ENCODE results near the gene SLC25A15.

SLC25A15 gene

DNA sequence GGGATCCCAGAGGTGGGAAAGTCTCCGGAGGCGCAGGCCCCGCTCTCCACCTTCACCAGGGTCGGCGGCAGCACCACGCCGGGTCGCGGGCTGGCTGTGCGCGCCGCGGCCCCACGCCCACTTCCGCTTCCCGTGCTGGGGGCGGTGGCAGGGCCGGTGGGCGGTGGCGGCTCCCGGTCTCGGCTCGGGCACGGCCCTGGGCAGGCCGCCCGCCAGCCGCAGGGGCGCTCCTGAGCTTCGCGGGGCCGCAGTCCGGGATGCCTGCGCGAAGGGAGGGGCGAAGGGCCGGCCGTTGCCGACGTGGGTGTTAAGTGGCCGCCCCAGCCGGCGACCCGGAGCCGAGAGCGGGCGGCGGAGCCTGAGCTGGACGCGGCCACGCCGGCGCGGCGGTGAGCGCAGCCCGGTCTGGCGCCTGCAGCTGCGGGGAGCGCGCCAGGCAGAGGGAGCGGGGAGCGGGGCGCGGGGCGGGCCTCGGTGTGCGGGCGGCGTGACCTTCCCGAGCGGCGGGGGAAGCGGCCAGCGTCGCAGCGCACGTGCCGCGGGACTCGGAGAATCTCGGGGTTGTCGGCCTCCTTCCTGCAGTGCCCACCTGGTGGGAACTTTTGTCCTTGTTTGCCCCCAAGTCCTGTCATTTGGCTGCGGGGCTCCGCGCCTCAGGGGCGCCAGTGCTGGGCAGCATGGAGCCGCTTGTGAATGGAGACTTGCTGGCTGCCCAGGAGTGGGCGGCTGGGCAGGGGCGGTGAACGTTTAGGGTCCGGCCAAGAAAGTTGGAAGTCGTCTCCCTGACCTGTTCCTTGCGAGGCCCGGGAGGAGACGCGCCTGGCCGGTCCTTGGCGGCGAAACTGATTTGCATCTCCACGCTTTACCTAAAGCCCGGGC, at the start of gene SLC25A15:
SLC25A15 (plus strand) TSS at position 337 of the 879 bp plus-strand sequence. CDS start 3,616 bp downstream, outside the sequence.
- peak within 1 kb of the TSS; percentile 81 for H3K4me3 ChIP-seq
- no peaks in the 10 kb centered on the region for H4K20me1 ChIP-seq
- H3K4me1 ChIP-seq, result peaks cover 49% of the 10 kb centered on the region
- peaks cover 14% of the 10 kb centered on the region for H3K36me3 ChIP-seq
- H3K27me3 ChIP-seq, result no peaks in the 10 kb centered on the region
- peak within 1 kb of the TSS; percentile 84 for H3K9ac ChIP-seq
- no peak for TF ChIP-seq Cebpa-rat (IDR thresholded peaks at IDR 0.05)
- peak within 1 kb of the TSS; percentile 96 for H3K4me2 ChIP-seq
- H3K9me3 ChIP-seq, result no peaks in the 10 kb centered on the region
- peak within 1 kb of the TSS; percentile 88 for H3K27ac ChIP-seq

DNA sequence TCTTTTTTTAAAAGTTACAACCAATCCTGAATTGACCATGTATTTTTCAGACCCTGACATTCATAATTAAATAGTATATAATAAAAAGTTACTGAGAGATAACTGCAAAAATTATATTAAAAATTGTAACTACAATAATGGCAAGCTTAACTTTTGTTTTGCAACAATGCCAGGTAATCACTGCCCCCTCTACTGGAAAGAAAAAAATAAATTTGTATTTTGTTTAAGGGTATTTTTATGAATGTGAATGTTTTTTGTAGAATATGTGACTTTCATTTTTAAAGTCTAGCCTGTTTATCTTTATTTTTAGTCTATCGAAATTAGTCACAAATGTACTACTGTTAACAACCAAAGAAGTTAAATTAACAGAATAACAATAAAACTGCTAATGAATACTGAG, 40.1 kb upstream of the SLC25A15 start:
- no peak overlapping the region for H3K4me3 ChIP-seq
- no peak overlapping the region for H3K27ac ChIP-seq
- TF ChIP-seq Cebpa-rat (IDR thresholded peaks at IDR 0.05), result no peak

DNA sequence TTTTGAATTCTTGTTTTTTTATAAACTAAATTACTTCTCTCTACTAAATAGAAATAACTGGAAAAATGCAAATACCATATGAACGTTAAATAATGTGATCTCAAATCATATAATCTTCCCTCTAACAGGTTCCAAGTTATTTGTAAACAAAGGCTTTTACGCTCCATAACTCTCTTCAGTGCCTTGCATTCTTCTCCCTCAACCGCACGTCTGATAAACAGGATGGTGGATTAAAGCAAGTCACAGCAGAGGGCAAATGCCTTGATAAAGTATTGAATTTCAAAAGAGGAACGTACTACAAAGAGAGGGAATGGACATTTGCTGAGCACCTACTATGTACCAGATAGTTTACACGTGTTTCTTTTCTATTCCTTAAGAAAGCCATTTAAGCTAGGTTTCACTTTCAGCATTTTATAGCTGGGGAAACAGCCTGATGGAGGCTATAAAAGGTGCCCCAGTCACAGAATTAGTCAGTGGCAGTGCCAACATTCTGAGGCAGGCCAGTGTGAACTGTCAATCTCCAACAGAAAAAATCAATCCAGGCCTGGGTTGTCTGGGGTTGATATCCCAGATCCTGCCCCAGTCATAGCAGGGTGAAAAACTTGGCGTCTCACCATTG, 34.2 kb upstream of the SLC25A15 start:
- H3K36me3 ChIP-seq, result peaks cover 78% of the 10 kb centered on the region
- no peak overlapping the region for H3K27ac ChIP-seq
- no peaks in the 10 kb centered on the region for H3K4me1 ChIP-seq
- no peaks in the 10 kb centered on the region for H4K20me1 ChIP-seq
- no peaks in the 10 kb centered on the region for H3K27me3 ChIP-seq
- TF ChIP-seq Cebpa-rat (IDR thresholded peaks at IDR 0.05), result no peak
- H3K4me3 ChIP-seq, result no peak overlapping the region
- no peak overlapping the region for H3K9ac ChIP-seq
- H3K4me2 ChIP-seq, result no peak overlapping the region
- H3K9me3 ChIP-seq, result no peaks in the 10 kb centered on the region

More for the DNA sequence above, 40.1 kb upstream of the SLC25A15 start:
- Histone ChIP-seq H3K27me3 (no peaks in the 10 kb centered on the region), H3K4me1 (no peaks in the 10 kb centered on the region), H3K4me2 (no peak overlapping the region), H3K9me3 (no peaks in the 10 kb centered on the region), H3K36me3 (peaks cover 78% of the 10 kb centered on the region), H3K9ac (no peak overlapping the region), H4K20me1 (no peaks in the 10 kb centered on the region)

DNA sequence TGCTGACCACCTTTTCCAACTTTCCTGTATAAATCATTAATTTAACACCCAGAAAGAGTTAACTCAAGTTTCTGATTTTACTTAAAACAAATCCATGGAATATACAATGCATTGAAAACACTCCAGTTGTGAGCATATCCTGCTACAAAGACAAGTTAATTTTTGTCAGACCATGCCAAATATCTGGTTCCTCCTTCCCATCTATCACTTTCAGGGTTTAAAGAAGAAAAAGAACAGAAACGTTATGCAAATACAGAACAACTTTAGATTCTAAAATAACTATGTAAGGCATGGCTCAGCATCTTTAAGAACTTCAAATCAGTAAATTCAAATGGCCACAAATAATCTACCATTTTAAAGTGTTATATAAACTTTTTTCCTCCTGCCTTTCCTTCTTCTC, 33.4 kb upstream of the SLC25A15 start:
- Histone ChIP-seq H3K27ac (no peak overlapping the region), H3K36me3 (peaks cover 82% of the 10 kb centered on the region), H3K27me3 (no peaks in the 10 kb centered on the region), H3K4me3 (no peak overlapping the region), H3K4me1 (no peaks in the 10 kb centered on the region), H3K9ac (no peak overlapping the region), H3K9me3 (no peaks in the 10 kb centered on the region), H4K20me1 (no peaks in the 10 kb centered on the region), H3K4me2 (no peak overlapping the region)
- TF ChIP-seq Cebpa-rat (IDR thresholded peaks at IDR 0.05), result no peak

DNA sequence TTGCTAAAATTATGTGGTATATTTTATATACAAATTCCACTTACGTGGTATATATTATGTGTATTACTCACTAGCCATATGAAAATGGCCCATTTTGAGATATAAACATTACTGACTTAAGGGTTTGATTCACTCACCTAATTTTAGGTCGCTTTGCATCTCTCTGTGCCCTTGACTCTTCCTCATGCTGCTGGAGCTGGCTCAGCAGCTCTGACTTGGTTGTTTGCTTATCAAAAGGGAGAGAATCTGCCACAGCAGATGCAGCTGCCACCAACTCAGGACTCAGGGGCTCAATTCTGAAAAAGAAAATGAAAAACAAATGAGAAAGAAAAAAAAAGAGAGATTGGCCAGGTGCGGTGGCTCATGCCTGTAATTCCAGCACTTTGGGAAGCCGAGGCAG, 30.6 kb upstream of the SLC25A15 start:
- no peak for TF ChIP-seq Cebpa-rat (IDR thresholded peaks at IDR 0.05)

DNA sequence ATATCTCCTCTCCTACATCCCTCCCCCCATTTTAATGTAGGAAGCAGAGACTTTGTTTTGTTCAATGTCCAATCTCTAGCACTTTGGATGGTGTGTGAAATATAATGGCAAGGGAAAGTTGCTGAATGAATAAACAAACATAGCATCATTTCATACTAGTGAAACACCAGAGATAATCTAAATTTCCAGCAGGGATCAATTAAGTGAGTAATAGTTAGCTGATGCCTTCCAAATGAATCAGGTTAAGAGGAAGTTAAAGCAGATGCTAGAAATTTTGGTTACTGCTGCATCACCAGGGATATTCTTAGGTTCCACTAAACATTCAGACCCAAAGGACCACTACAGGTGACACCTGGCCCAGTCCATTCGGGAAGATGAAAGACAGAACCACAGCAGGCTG, 26.6 kb upstream of the SLC25A15 start:
- Histone ChIP-seq H3K9me3 (no peaks in the 10 kb centered on the region), H4K20me1 (peaks cover 24% of the 10 kb centered on the region; the same call in 1 of the 2 replicates), H3K4me2 (no peak overlapping the region), H3K4me3 (no peak overlapping the region), H3K27me3 (no peaks in the 10 kb centered on the region), H3K9ac (no peak overlapping the region), H3K36me3 (peaks cover 73% of the 10 kb centered on the region), H3K27ac (no peak overlapping the region), H3K4me1 (no peaks in the 10 kb centered on the region)
- no peak for TF ChIP-seq Cebpa-rat (IDR thresholded peaks at IDR 0.05)

More for the DNA sequence above, 30.6 kb upstream of the SLC25A15 start:
- H3K9ac ChIP-seq, result no peak overlapping the region
- H3K9me3 ChIP-seq, result no peaks in the 10 kb centered on the region
- H3K4me1 ChIP-seq, result no peaks in the 10 kb centered on the region
- H3K27ac ChIP-seq, result no peak overlapping the region
- peaks cover 23% of the 10 kb centered on the region; the same call in 1 of the 2 replicates for H4K20me1 ChIP-seq
- no peak overlapping the region for H3K4me2 ChIP-seq
- H3K27me3 ChIP-seq, result no peaks in the 10 kb centered on the region
- H3K4me3 ChIP-seq, result no peak overlapping the region
- H3K36me3 ChIP-seq, result peaks cover 75% of the 10 kb centered on the region

DNA sequence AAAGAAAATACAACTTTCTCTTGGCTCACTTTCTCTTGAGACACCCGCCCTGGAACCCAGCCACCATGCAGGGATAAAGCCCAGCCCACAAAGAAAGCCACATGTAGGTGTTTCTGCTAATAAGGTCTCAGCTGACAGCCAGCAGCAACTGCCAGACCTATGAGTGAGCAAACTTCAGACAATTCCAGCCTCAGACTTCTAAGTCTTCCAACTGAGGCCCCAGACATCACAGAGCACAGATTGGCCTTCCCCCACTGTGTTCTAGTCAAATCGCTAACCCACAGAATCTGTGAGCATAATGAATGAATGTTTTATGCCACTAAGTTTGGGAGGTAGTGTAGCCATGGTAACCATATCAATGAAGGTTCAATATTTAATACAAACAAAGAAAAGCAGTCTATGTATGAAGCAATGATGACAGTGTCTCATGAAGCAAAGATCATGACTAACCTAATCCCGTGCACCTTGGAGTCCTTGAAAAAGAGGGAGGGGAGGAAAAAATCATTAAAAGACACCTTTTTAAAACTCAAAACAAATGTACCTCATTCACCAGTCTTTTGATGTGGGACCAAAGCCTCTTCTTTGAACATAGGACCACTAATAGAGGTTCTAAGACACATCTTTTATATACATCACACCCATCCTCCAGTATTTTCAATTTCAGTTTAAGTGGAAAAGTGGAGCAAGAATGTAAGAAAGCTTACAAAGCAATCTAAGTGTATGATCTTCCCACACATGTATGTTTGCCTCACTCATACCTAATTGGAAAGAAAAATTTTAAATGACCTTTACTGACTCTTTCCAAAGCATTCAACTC, 24.6 kb upstream of the SLC25A15 start:
- H3K9ac ChIP-seq, result no peak overlapping the region
- H3K4me2 ChIP-seq, result no peak overlapping the region
- no peak for TF ChIP-seq Cebpa-rat (IDR thresholded peaks at IDR 0.05)
- peaks cover 24% of the 10 kb centered on the region; the same call in 1 of the 2 replicates for H4K20me1 ChIP-seq
- no peak overlapping the region for H3K27ac ChIP-seq
- H3K27me3 ChIP-seq, result no peaks in the 10 kb centered on the region
- no peaks in the 10 kb centered on the region for H3K9me3 ChIP-seq
- peaks cover 60% of the 10 kb centered on the region for H3K36me3 ChIP-seq
- H3K4me3 ChIP-seq, result no peak overlapping the region
- peaks cover 4% of the 10 kb centered on the region for H3K4me1 ChIP-seq

DNA sequence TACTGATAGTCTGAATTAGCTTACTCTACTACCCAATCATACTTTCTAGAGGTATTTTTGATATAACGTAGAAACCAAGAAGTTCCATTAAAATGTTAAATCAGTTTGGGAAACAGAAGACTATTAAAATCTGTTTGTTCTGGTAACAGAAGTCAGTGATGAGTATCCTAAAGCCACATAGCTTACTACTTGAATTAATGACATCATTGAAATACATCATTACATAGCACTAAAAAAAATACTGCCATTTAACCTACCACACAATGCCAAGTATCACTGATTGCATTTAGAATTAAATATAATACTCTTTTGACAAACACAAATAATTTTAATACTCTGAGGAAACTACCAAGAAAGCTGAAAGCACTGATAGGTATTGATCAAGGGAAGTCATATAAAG, 23.8 kb upstream of the SLC25A15 start:
- peaks cover 52% of the 10 kb centered on the region for H3K36me3 ChIP-seq
- no peak overlapping the region for H3K4me3 ChIP-seq
- peaks cover 24% of the 10 kb centered on the region; the same call in 1 of the 2 replicates for H4K20me1 ChIP-seq
- H3K9ac ChIP-seq, result no peak overlapping the region
- no peak overlapping the region for H3K27ac ChIP-seq
- TF ChIP-seq Cebpa-rat (IDR thresholded peaks at IDR 0.05), result no peak
- no peak overlapping the region for H3K4me2 ChIP-seq
- peaks cover 11% of the 10 kb centered on the region for H3K4me1 ChIP-seq
- no peaks in the 10 kb centered on the region for H3K27me3 ChIP-seq
- H3K9me3 ChIP-seq, result no peaks in the 10 kb centered on the region

DNA sequence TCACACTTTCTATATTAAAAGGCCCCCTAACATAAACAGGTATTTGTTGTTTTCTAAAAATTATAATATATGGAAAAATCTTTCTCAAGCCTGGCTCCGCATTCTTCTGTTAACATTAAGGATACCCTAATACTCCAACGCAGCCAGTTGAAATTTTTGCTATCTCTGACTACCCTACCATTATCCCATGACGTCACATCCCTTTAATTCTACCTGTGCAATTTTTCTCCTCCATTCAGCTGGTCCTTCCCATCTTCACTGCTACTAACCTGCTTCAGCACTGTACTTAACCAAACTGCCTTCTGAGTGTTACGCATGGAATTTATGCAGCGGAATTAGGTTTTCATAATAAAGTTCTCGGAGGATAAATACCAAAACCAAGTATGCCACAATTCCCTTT, 19.4 kb upstream of the SLC25A15 start:
- peak overlapping the region; percentile 97 for H3K4me2 ChIP-seq
- H3K9ac ChIP-seq, result peak overlapping the region; percentile 96
- no peaks in the 10 kb centered on the region for H3K9me3 ChIP-seq
- H3K27me3 ChIP-seq, result no peaks in the 10 kb centered on the region
- peak overlapping the region; percentile 94 for H3K4me3 ChIP-seq
- no peak overlapping the region for H3K27ac ChIP-seq
- no peak for TF ChIP-seq Cebpa-rat (IDR thresholded peaks at IDR 0.05)
- H3K36me3 ChIP-seq, result peaks cover 18% of the 10 kb centered on the region
- H4K20me1 ChIP-seq, result no peaks in the 10 kb centered on the region; the same call in 1 of the 2 replicates
- peaks cover 17% of the 10 kb centered on the region for H3K4me1 ChIP-seq

Measured in BLaER1 (cell line).